ENCODE measurements around the gene IGFBP7.

The IGFBP7 gene

GRCh38 chr4:57117491-57117890, 7.3 kb upstream of the IGFBP7 start:
- Mint-ChIP-seq H3K4me1 (no peaks in the 10 kb centered on the region), H3K9me3 (no peaks in the 10 kb centered on the region), H3K36me3 (no peaks in the 10 kb centered on the region), H3K27me3 (peaks cover 26% of the 10 kb centered on the region), H3K27ac (no peak overlapping the region), H3K4me3 (no peak overlapping the region)
- CTCF ChIA-PET = no interaction called here
- DNase-seq = no peak

GRCh38 chr4:57116245-57116644, 6.1 kb upstream of the IGFBP7 start:
- H3K36me3 Mint-ChIP-seq = no peaks in the 10 kb centered on the region
- no peaks in the 10 kb centered on the region for H3K9me3 Mint-ChIP-seq
- no peak for DNase-seq
- H3K4me3 Mint-ChIP-seq = no peak overlapping the region
- no peak overlapping the region for H3K27ac Mint-ChIP-seq
- H3K27me3 Mint-ChIP-seq = peaks cover 37% of the 10 kb centered on the region
- peaks cover 2% of the 10 kb centered on the region for H3K4me1 Mint-ChIP-seq
- CTCF ChIA-PET = no interaction called here

GRCh38 chr4:57114973-57115372, 4.8 kb upstream of the IGFBP7 start:
- H3K9me3 Mint-ChIP-seq = no peaks in the 10 kb centered on the region
- H3K4me1 Mint-ChIP-seq = peaks cover 11% of the 10 kb centered on the region
- no peak for DNase-seq
- peaks cover 49% of the 10 kb centered on the region for H3K27me3 Mint-ChIP-seq
- H3K27ac Mint-ChIP-seq = no peak overlapping the region
- CTCF ChIA-PET = no interaction called here
- H3K4me3 Mint-ChIP-seq = no peak overlapping the region
- H3K36me3 Mint-ChIP-seq = no peaks in the 10 kb centered on the region

- no peak for DNase-seq
- CTCF ChIA-PET = interaction anchor here (1.3 kb wide), 1 partner anchor 50 kb away, joined by 6 read pairs; no protein-coding TSS in a partner anchor
- Mint-ChIP-seq H3K9me3 (no peaks in the 10 kb centered on the region), H3K27me3 (peaks cover 57% of the 10 kb centered on the region), H3K4me1 (peaks cover 13% of the 10 kb centered on the region), H3K27ac (no peak overlapping the region), H3K36me3 (no peaks in the 10 kb centered on the region), H3K4me3 (no peak overlapping the region)
Measured at GRCh38 chr4:57113870-57114269, 3.7 kb upstream of the IGFBP7 start.

GRCh38 chr4:57110640-57111511, 691 bp upstream of the IGFBP7 start:
- CTCF ChIA-PET = no interaction called here
- Mint-ChIP-seq H3K4me3 (peak overlapping the region; percentile 71), H3K36me3 (no peaks in the 10 kb centered on the region), H3K27ac (peak overlapping the region; percentile 38), H3K27me3 (peaks cover 77% of the 10 kb centered on the region), H3K9me3 (no peaks in the 10 kb centered on the region), H3K4me1 (peaks cover 13% of the 10 kb centered on the region)
- DNase-seq = no peak

GRCh38 chr4:57109411-57109846, 756 bp downstream of the IGFBP7 start:
- CTCF ChIA-PET = interaction anchor here (1.9 kb wide), 1 partner anchor 54 kb away, joined by 4 read pairs; no protein-coding TSS in a partner anchor
- no peak overlapping the region for H3K4me3 Mint-ChIP-seq
- no peaks in the 10 kb centered on the region for H3K9me3 Mint-ChIP-seq
- H3K27ac Mint-ChIP-seq = no peak overlapping the region
- DNase-seq = no peak
- peaks cover 13% of the 10 kb centered on the region for H3K4me1 Mint-ChIP-seq
- H3K27me3 Mint-ChIP-seq = peaks cover 78% of the 10 kb centered on the region
- H3K36me3 Mint-ChIP-seq = no peaks in the 10 kb centered on the region

DNA sequence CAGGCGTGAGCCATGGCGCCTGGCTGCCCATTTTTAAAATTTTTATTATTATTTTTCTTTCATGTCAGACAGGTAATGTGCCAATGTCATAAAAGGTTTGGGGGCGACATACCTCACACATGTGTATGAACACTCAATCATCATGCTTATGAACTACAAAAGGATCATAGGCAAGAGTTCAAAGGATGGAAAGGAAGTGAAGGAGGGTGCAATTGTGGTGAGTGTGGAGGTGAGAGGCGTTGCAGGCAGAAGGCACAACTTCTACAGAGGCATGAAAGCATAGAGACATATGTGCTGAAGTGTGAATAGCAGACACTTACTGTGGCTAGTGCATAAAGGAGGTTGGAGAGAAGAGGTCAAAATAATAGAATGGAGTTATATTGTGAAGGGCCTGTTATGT, 4.0 kb downstream of the IGFBP7 start:
- no peak overlapping the region for H3K4me3 Mint-ChIP-seq
- H3K4me1 Mint-ChIP-seq = peaks cover 10% of the 10 kb centered on the region
- CTCF ChIA-PET = interaction anchor here (0.7 kb wide), 1 partner anchor 273 kb away, joined by 3 read pairs; no protein-coding TSS in a partner anchor
- H3K27me3 Mint-ChIP-seq = peaks cover 62% of the 10 kb centered on the region
- H3K27ac Mint-ChIP-seq = no peak overlapping the region
- H3K9me3 Mint-ChIP-seq = no peaks in the 10 kb centered on the region
- H3K36me3 Mint-ChIP-seq = no peaks in the 10 kb centered on the region
- no peak for DNase-seq

DNA sequence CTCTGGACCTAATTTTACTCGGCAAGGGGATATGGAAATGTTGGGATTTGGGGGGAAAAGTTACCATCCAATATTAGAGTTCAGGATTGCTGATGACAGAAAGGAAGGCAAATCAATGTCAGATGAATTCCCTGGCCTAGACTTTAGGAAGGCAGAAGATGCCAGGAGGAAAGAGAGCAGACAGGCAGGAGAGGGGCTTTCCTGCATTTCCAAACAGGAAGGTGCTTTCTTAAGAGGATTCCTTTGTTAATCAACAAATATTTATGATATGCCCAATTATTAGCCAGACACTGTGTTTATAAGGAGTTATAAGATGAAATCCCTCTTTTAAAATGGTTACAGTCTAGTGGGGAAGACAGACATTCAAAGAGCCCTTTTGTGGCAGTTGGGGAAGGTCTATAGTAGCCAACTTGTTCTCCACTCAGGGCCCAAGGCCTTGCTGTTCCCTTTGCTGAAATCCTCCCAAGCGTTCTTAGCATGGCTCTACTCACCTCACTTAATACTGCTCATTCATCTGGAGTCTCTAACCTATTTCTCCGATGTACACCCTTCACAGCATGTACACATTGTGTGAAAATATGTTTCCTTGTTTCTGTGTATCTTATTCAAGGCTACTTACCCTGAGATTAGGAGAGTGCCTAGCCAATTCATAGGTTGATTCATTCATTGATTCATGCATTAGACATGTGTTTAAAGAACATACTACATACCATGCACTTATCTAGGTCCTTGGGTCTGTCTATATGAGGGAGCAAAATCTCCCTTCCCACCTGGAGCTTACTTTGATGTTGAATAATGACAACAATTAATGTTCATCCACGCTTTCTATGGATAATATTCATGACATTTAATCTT, 5.3 kb downstream of the IGFBP7 start:
- CTCF ChIA-PET = no interaction called here
- Mint-ChIP-seq H3K36me3 (no peaks in the 10 kb centered on the region), H3K9me3 (no peaks in the 10 kb centered on the region), H3K4me1 (peaks cover 2% of the 10 kb centered on the region), H3K27me3 (peaks cover 54% of the 10 kb centered on the region), H3K4me3 (no peak overlapping the region), H3K27ac (no peak overlapping the region)
- DNase-seq = no peak

GRCh38 chr4:57103051-57103450, 7.1 kb downstream of the IGFBP7 start:
- DNase-seq = no peak
- no peaks in the 10 kb centered on the region for H3K36me3 Mint-ChIP-seq
- peaks cover 51% of the 10 kb centered on the region for H3K27me3 Mint-ChIP-seq
- no peak overlapping the region for H3K27ac Mint-ChIP-seq
- no peak overlapping the region for H3K4me3 Mint-ChIP-seq
- CTCF ChIA-PET = no interaction called here
- H3K4me1 Mint-ChIP-seq = no peaks in the 10 kb centered on the region
- H3K9me3 Mint-ChIP-seq = no peaks in the 10 kb centered on the region

DNA sequence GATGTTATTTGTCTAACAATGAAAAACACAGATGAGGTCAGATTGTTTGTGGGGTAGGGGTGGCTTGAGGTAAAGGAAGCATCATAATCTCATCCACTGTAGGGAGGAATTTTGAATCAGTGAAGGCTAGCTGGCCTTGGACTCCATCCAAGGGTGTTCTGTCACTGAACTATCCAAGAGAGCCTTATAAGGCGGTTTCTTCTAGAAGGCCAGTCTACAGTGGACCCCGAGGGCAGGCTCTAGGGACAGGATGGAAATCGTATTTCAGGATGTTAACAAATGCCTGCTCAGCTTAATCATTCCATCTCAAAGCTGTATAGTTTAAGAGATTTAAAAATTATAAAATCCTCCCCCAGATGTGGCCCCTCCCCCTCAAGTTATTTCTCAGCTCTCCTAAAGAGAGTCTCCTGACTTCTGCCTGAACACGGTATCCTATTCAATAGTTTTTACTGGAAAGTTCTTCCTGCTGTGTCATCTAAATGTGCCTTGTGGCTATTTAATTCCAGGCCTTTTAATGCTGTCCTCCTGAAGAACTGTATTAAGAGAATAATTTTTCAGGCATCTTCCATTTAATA, 8.0 kb downstream of the IGFBP7 start:
- Mint-ChIP-seq H3K9me3 (no peaks in the 10 kb centered on the region), H3K4me3 (no peak overlapping the region), H3K4me1 (no peaks in the 10 kb centered on the region), H3K36me3 (no peaks in the 10 kb centered on the region), H3K27me3 (peaks cover 50% of the 10 kb centered on the region), H3K27ac (no peak overlapping the region)
- no peak for DNase-seq
- CTCF ChIA-PET = interaction anchor here (1.4 kb wide), 1 partner anchor 61 kb away, joined by 3 read pairs; no protein-coding TSS in a partner anchor

GRCh38 chr4:57100979-57101651, 9.1 kb downstream of the IGFBP7 start:
- DNase-seq = no peak
- H3K27ac Mint-ChIP-seq = no peak overlapping the region

DNA sequence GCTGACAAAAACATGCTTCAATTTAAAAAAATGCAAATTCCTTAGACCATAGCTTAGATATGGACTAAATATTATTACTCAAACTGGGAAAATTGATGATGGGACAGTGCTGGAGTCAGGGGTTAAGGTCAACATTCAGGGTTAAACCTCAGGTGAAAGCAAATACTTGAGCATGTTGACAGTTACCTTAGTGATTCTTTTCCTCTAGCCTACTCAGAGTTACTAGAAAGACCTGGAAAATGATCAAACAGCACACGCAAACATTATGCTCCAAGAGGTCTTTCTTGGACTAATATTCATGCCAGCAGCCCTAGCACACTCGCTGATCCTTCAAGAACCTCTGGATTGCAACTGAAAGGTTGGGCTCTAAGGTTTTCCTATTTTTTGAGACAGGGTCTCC, 10.8 kb downstream of the IGFBP7 start:
- H3K4me3 Mint-ChIP-seq = no peak overlapping the region
- CTCF ChIA-PET = no interaction called here
- no peak overlapping the region for H3K27ac Mint-ChIP-seq
- H3K36me3 Mint-ChIP-seq = no peaks in the 10 kb centered on the region
- no peak for DNase-seq
- peaks cover 34% of the 10 kb centered on the region for H3K27me3 Mint-ChIP-seq
- H3K9me3 Mint-ChIP-seq = no peaks in the 10 kb centered on the region
- H3K4me1 Mint-ChIP-seq = no peaks in the 10 kb centered on the region

More at GRCh38 chr4:57100979-57101651, 9.1 kb downstream of the IGFBP7 start:
- H3K4me1 Mint-ChIP-seq = no peaks in the 10 kb centered on the region
- H3K27me3 Mint-ChIP-seq = peaks cover 41% of the 10 kb centered on the region
- H3K9me3 Mint-ChIP-seq = no peaks in the 10 kb centered on the region
- CTCF ChIA-PET = interaction anchor here (1.4 kb wide), 1 partner anchor 62 kb away, joined by 3 read pairs; no protein-coding TSS in a partner anchor
- no peak overlapping the region for H3K4me3 Mint-ChIP-seq
- no peaks in the 10 kb centered on the region for H3K36me3 Mint-ChIP-seq

DNA sequence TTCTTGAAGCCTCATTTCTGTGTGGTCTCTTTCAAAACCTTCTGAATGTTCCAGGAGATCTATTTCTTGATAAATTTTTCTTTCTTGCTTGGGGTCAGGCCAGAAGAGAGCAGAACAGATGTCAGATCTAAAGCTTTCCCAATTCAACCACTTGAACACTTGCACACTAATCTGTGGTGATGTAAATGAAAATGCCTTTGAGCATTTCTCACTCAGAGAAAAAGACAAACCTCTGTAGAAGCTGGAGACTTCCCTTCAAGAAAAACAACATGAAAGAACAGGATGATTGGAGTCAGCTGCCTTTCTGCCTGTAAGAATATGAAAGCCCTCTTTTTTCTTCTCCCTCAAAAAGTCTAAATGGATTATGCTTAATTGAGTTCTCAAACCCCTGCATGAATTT, 11.2 kb downstream of the IGFBP7 start:
- Mint-ChIP-seq H3K9me3 (no peaks in the 10 kb centered on the region), H3K27me3 (peaks cover 38% of the 10 kb centered on the region), H3K4me3 (no peak overlapping the region), H3K27ac (no peak overlapping the region), H3K36me3 (no peaks in the 10 kb centered on the region), H3K4me1 (no peaks in the 10 kb centered on the region)
- no peak for DNase-seq
- CTCF ChIA-PET = no interaction called here

- DNase-seq = no peak
- Mint-ChIP-seq H3K27me3 (peaks cover 38% of the 10 kb centered on the region), H3K4me1 (no peaks in the 10 kb centered on the region), H3K9me3 (no peaks in the 10 kb centered on the region), H3K4me3 (no peak overlapping the region), H3K27ac (no peak overlapping the region), H3K36me3 (no peaks in the 10 kb centered on the region)
- CTCF ChIA-PET = no interaction called here
Measured at GRCh38 chr4:57098415-57098814, 11.8 kb downstream of the IGFBP7 start.

Data from activated naive CD4-positive, alpha-beta T cell treated with anti-CD3 and anti-CD28 coated beads, Interleukin-2, amount 10 ng/mL, durations not matched to agents 7 days and 5 days (primary cell).